Measurements from ENCODE around the gene EPHB3. TPM values are rescaled to one million over a fixed set of nuclear protein-coding genes. Genes with fewer than 3 reads are reported as not detected.

The EPHB3 gene
- polyA plus RNA-seq, 2 of the 4 experiments (the other 2 are of a cell fraction), result 0.36 to 0.50 TPM

DNA sequence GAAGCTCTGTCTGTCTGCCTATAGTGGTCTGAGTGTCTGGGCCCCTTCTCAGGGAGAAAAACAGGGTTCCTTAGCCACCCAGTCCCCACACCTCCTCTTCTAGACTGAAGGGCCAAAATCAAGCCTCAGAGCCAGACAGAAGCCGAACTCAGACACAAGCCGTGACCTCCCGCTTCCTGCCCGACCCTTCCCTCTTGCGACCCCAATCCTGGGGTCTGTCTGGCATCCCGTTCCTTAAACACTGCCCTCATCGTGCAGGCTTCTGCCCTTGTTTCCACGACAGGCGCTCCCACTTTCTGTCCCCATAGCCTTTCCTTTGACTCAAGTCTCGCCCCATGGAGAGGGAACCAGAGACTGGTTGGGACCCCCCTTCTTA is 32.3 kb downstream of the EPHB3 start:
- no peak for ATAC-seq
- 86% methylated on average over 10 of the region's 10 CpGs for WGBS (ENCODE audit: missing lambda C conversion rate)
- H3K4me1 ChIP-seq, result no peaks in the 10 kb centered on the region
- no peaks in the 10 kb centered on the region for H3K9me3 ChIP-seq
- no peak overlapping the region for H3K27ac ChIP-seq
- no peak for FAIRE-seq
- DNase-seq (ENCODE audit: low read depth in 1 of 2, low spot score in 1 of 2), result no peak
- TF ChIP-seq RNF2 (IDR thresholded peaks at IDR 0.05; ENCODE audit: borderline replicate concordance, low read depth), result no peak
- no peak for TF ChIP-seq USF2 (IDR thresholded peaks at IDR 0.05)
- no peak for TF ChIP-seq TFCP2L1 (CRISPR knock-in tag; IDR thresholded peaks at IDR 0.05)
- TF ChIP-seq HMGXB4 (CRISPR knock-in tag; IDR thresholded peaks at IDR 0.05; ENCODE audit: borderline replicate concordance), result no peak
- TF ChIP-seq ZNF302 (CRISPR knock-in tag; IDR thresholded peaks at IDR 0.05), result no peak
- no peak for TF ChIP-seq ESRRA (IDR thresholded peaks at IDR 0.05; ENCODE audit: borderline replicate concordance, low read length)
- TF ChIP-seq POLR2AphosphoS2 (conservative IDR thresholded peaks at IDR 0.05; ENCODE audit: low read length), result no peak
- POLR2A ChIA-PET, result no interaction called here
- CTCF ChIA-PET, result interaction anchor here (0.5 to 0.8 kb wide), 2 partner anchors 40 to 218 kb away, joined by 3 read pairs; partner anchors contain the start of gene VPS8
- no peak overlapping the region for H3K4me2 ChIP-seq
- no peak overlapping the region for H3K4me3 ChIP-seq

DNA sequence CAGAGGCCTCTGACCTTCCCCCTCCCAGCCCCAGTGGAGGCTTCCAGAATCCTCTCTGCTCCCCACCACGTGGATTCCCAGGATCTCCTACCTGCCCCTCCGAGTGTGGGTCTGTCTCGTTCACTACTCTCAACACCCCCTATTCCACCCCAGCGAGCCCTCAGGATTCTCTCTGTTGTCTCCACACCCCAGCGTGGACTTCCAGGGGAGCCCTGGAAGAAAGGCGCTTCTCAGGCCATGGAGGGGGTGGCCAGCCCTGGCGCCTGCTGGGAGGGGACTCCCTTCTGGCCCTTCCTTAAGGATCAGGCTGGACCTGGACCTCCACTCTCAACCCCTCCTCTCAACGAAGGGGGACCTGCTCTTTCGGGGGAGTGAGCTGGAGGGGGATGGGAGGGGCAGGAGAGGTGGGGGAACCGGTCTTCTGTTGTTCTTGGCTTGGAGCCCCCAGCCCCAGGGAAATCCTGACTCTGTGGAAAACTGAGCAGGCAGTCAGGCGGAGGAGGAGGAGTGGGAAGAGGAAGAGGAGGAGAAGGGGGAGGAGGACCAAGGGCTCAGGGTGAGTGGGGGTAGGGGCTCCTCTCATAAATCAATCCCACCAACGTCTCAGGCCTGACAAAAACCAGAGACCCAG is 32.9 kb downstream of the EPHB3 start:
- POLR2A ChIA-PET, result no interaction called here
- CTCF ChIA-PET, result interaction anchor here (0.8 kb wide), 1 partner anchor 40 kb away, joined by 3 read pairs; no protein-coding TSS in a partner anchor
- TF ChIP-seq TP53 (CRISPR knock-in tag; IDR thresholded peaks at IDR 0.05) (no peak), FOXS1 (CRISPR knock-in tag; IDR thresholded peaks at IDR 0.05) (no peak), HOXA7 (CRISPR knock-in tag; IDR thresholded peaks at IDR 0.05) (no peak), ELK1 (IDR thresholded peaks at IDR 0.05; ENCODE audit: low read depth, low read length) (no peak), MAFK (IDR thresholded peaks at IDR 0.05; ENCODE audit: partially characterized antibody) (no peak), HOXB13 (CRISPR knock-in tag; IDR thresholded peaks at IDR 0.05; ENCODE audit: low read depth) (no peak), KDM1A (IDR thresholded peaks at IDR 0.05; ENCODE audit: low read depth) (no peak), BHLHE40 (IDR thresholded peaks at IDR 0.05; ENCODE audit: low read depth, low read length) (no peak), MAX (IDR thresholded peaks at IDR 0.05) (no peak), TFCP2L1 (CRISPR knock-in tag; IDR thresholded peaks at IDR 0.05) (no peak), FOSB (CRISPR knock-in tag; IDR thresholded peaks at IDR 0.05) (no peak), ZFP36 (IDR thresholded peaks at IDR 0.05; ENCODE audit: borderline replicate concordance, partially characterized antibody) (no peak), PHF8 (IDR thresholded peaks at IDR 0.05; ENCODE audit: borderline replicate concordance, low read depth) (no peak), ESRRA (IDR thresholded peaks at IDR 0.05; ENCODE audit: borderline replicate concordance, low read length) (no peak), ZNF302 (CRISPR knock-in tag; IDR thresholded peaks at IDR 0.05) (no peak), JUNB (IDR thresholded peaks at IDR 0.05) (no peak)
- DNase-seq (ENCODE audit: low read depth in 1 of 2, low spot score in 1 of 2) (no peak), ATAC-seq (no peak), FAIRE-seq (no peak)
- H3K4me1 ChIP-seq, result no peaks in the 10 kb centered on the region
- no peak overlapping the region for H3K27ac ChIP-seq
- no peak overlapping the region for H3K4me2 ChIP-seq
- 60% methylated on average over 8 of the region's 12 CpGs for WGBS (ENCODE audit: missing lambda C conversion rate)
- no peak overlapping the region for H3K4me3 ChIP-seq
- H3K9me3 ChIP-seq, result no peaks in the 10 kb centered on the region
